ENCODE data around the gene GPC6. TPM values are rescaled to one million over a fixed set of nuclear protein-coding genes. Genes with fewer than 3 reads are reported as not detected.

The GPC6 gene
- total RNA-seq, 2 experiments from 2014 or later = not detected

DNA sequence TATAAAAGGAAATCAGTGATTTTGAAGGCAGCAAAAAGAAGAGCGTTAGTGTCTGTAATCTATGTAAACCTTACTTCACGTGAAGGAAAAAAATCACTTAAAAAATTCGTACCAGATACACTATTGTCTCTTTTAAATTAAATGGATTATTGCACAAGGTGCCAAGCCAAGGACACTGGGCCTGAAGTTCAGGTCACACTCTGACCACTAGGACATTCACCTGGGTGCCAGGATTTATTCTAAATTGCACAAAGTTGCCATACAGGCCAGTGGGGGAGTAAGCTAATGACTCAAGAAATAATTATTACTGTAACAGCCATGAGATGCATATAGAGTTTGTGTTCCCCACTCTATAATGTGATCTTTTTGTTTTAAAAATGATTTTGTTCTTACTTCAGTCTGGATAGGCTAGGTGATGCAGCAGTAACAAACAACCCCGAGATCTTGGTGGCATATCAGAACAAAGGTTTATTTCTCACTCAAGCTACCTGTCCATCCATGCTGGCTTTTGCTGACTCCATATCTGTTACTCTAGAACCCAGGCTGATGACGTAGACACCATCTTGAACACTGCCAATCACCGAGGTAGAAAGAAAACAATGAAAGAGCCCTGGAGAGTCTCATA, 1000.8 kb downstream of the GPC6 start:
- no peaks in the 10 kb centered on the region for H3K9me3 ChIP-seq (ENCODE audit: low read length)
- H3K4me1 ChIP-seq (ENCODE audit: insufficient read depth, low read length, poor library complexity, severe bottlenecking) = no peaks in the 10 kb centered on the region
- POLR2A ChIA-PET = no interaction called here
- BruUV-seq (replicated peaks) = no TSS peak
- no peak overlapping the region for H3K4me2 ChIP-seq (ENCODE audit: low read length)
- no peak overlapping the region for H3K4me3 ChIP-seq (ENCODE audit: low read depth, low read length, poor library complexity, severe bottlenecking)
- no peak overlapping the region for H2AFZ ChIP-seq (ENCODE audit: low read length)
- CTCF ChIA-PET (ENCODE audit: unreplicated experiment) = no interaction called here
- no peaks in the 10 kb centered on the region for H3K9me2 ChIP-seq (ENCODE audit: insufficient read depth, low read length)
- intact Hi-C loops (cut with micrococcal nuclease; ENCODE audit: unreplicated experiment) = no loop called here
- H3K27ac ChIP-seq (ENCODE audit: low read depth, low read length, poor library complexity, severe bottlenecking) = no peak overlapping the region
- TF ChIP-seq EZH2phosphoT487 (IDR thresholded peaks at IDR 0.05; ENCODE audit: borderline replicate concordance, low read depth, low read length) = no peak
- no peak for TF ChIP-seq CTCF (conservative IDR thresholded peaks at IDR 0.05; ENCODE audit: low read length)
- H4K20me1 ChIP-seq (ENCODE audit: insufficient read depth, low read length) = no peaks in the 10 kb centered on the region
- no peaks in the 10 kb centered on the region for H3K79me2 ChIP-seq (ENCODE audit: insufficient read depth, low read depth, low read length)
- no peak for DNase-seq (ENCODE audit: low spot score)
- H3K36me3 ChIP-seq (ENCODE audit: insufficient read depth, low read length) = no peaks in the 10 kb centered on the region

DNA sequence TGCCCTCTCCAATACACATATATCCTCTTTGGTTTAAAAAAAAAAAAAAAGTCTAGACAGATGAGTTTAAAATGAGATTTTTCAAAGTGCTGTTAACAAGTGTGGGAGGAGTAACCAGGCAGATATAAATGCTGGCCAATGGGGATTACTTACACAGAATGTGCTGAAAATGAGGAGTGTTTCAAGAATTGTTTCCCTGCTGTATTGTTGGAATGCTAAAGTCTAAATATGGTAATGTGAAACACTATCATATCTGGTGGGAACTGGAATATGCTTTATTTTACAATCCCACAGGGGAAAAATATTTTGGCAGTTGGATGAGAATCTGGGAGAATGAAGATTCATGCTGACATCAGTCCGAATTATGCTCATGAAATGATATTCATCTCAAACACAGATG, 1002.2 kb downstream of the GPC6 start:
- Histone ChIP-seq H3K4me1 (ENCODE audit: insufficient read depth, low read length, poor library complexity, severe bottlenecking) (no peaks in the 10 kb centered on the region), H3K4me3 (ENCODE audit: low read depth, low read length, poor library complexity, severe bottlenecking) (no peak overlapping the region), H4K20me1 (ENCODE audit: insufficient read depth, low read length) (no peaks in the 10 kb centered on the region), H3K27ac (ENCODE audit: low read depth, low read length, poor library complexity, severe bottlenecking) (no peak overlapping the region), H3K9me3 (ENCODE audit: low read length) (no peaks in the 10 kb centered on the region), H3K36me3 (ENCODE audit: insufficient read depth, low read length) (no peaks in the 10 kb centered on the region), H3K9me2 (ENCODE audit: insufficient read depth, low read length) (no peaks in the 10 kb centered on the region), H2AFZ (ENCODE audit: low read length) (no peak overlapping the region), H3K79me2 (ENCODE audit: insufficient read depth, low read depth, low read length) (no peaks in the 10 kb centered on the region), H3K4me2 (ENCODE audit: low read length) (no peak overlapping the region)
- intact Hi-C loops (cut with micrococcal nuclease; ENCODE audit: unreplicated experiment) = no loop called here
- TF ChIP-seq CTCF (conservative IDR thresholded peaks at IDR 0.05; ENCODE audit: low read length) = no peak
- no peak for TF ChIP-seq EZH2phosphoT487 (IDR thresholded peaks at IDR 0.05; ENCODE audit: borderline replicate concordance, low read depth, low read length)
- no TSS peak for BruUV-seq (replicated peaks)
- CTCF ChIA-PET (ENCODE audit: unreplicated experiment) = no interaction called here
- POLR2A ChIA-PET = no interaction called here
- no peak for DNase-seq (ENCODE audit: low spot score)

DNA sequence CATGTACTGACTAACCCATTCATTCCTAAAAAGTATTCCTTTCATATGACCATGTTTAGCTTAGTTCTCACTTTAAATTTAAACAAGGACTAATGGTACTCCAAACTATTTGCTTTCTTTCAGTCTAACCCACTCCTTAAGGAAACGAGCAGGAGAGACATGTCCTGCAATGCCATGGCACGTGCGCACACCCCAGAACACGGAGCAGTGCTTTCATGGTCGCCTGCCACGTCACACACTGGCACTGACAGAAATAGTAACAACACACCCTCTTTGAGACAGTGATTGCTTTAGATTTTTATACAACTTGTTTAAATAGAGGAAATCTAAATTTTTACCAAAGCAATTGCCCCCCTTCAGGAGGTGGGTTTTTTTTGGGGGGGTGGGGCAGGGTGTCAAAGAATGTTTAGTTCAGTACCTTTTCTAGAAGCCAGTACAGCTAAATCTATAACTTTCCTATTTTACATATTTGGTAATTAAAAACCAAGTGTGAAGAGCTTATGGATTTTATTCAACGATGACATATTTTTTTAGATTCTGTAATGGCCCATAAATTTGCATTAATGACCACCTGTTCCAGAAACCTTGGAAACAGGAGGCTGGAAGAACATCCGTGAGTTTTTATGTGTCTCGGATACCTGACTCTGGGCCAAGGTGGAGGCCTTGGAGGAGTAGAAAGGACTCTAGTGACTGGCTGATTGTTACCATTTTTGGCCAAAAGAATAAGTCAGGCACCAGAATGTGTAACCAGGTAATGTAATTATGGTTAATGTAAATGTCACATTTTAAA, 1005.7 kb downstream of the GPC6 start:
- no peaks in the 10 kb centered on the region for H3K79me2 ChIP-seq (ENCODE audit: insufficient read depth, low read depth, low read length)
- H3K4me3 ChIP-seq (ENCODE audit: low read depth, low read length, poor library complexity, severe bottlenecking) = no peak overlapping the region
- ChIA-PET CTCF (ENCODE audit: unreplicated experiment) (no interaction called here), POLR2A (no interaction called here)
- H3K36me3 ChIP-seq (ENCODE audit: insufficient read depth, low read length) = no peaks in the 10 kb centered on the region
- no peak for DNase-seq (ENCODE audit: low spot score)
- no peaks in the 10 kb centered on the region for H3K9me2 ChIP-seq (ENCODE audit: insufficient read depth, low read length)
- no peak overlapping the region for H3K27ac ChIP-seq (ENCODE audit: low read depth, low read length, poor library complexity, severe bottlenecking)
- no TSS peak for BruUV-seq (replicated peaks)
- no peaks in the 10 kb centered on the region for H3K9me3 ChIP-seq (ENCODE audit: low read length)
- H3K4me2 ChIP-seq (ENCODE audit: low read length) = no peak overlapping the region
- no peaks in the 10 kb centered on the region for H4K20me1 ChIP-seq (ENCODE audit: insufficient read depth, low read length)
- TF ChIP-seq CTCF (conservative IDR thresholded peaks at IDR 0.05; ENCODE audit: low read length) (no peak), EZH2phosphoT487 (IDR thresholded peaks at IDR 0.05; ENCODE audit: borderline replicate concordance, low read depth, low read length) (no peak)
- H3K4me1 ChIP-seq (ENCODE audit: insufficient read depth, low read length, poor library complexity, severe bottlenecking) = no peaks in the 10 kb centered on the region
- no peak overlapping the region for H2AFZ ChIP-seq (ENCODE audit: low read length)
- intact Hi-C loops (cut with micrococcal nuclease; ENCODE audit: unreplicated experiment) = no loop called here

All from OCI-LY7 (cell line).